PC-3 (cell line): ENCODE measurements around the gene IPP. TPM values are rescaled to one million over a fixed set of nuclear protein-coding genes. Genes with fewer than 3 reads are reported as not detected.

Experiments used
- ATAC-seq: fragments of 200-7000 bp; cut with Tn5 transposase; 2 replicates; pipeline ENCODE4 v1.9.1; 2020; ENCODE audit warnings: mild to moderate bottlenecking, moderate library complexity
- BruUV-seq: library from RNA; stranded (reverse); fragments of 400-500 nt; replicated peaks from 2 replicates; lab custom pipeline; 2021; lab: Mats Ljungman, UMichigan
- CTCF ChIA-PET: fragments of 300-600 bp; sonication (Branson Sonifier 250); formaldehyde crosslinking; loops from one replicate; lab custom pipeline; 2022; ENCODE audit warnings: antibody characterized with exemption; lab: Charles Lee
- POLR2A ChIA-PET: fragments of 300-600 bp; sonication (Branson Sonifier 250); formaldehyde crosslinking; loops from one replicate; lab custom pipeline; 2022; ENCODE audit warnings: antibody characterized with exemption; ENCODE audit not compliant: unreplicated experiment; lab: Charles Lee
- DNase-seq: peaks from one replicate; pipeline ENCODE4 v3.0.0-alpha.2; 2015
- H2AFZ ChIP-seq: fragments of 300-600 bp; sonication (generic); 2 replicates; pipeline ENCODE4 v1.6.0; 2016; ENCODE audit warnings: antibody characterized with exemption, low read length
- H3F3A ChIP-seq: fragments of 300-600 bp; sonication (generic); one replicate; pipeline ENCODE4 v1.6.0; 2017; ENCODE audit warnings: antibody characterized with exemption, low read length, control low read depth, mild to moderate bottlenecking; ENCODE audit not compliant: unreplicated experiment
- H3K27ac ChIP-seq: fragments of 300-600 bp; sonication (generic); 2 replicates; pipeline ENCODE4 v1.5.1; 2016; ENCODE audit warnings: mild to moderate bottlenecking, low read length
- H3K27me3 ChIP-seq: fragments of 300-600 bp; sonication (generic); 2 replicates; pipeline ENCODE4 v1.6.1; 2016; ENCODE audit warnings: low read length, mixed read lengths
- H3K36me3 ChIP-seq: fragments of 300-600 bp; sonication (generic); 2 replicates; pipeline ENCODE4 v1.6.1; 2016; ENCODE audit warnings: low read depth, mixed run types, low read length, mixed read lengths
- H3K4me1 ChIP-seq: fragments of 300-600 bp; sonication (generic); 2 replicates; pipeline ENCODE4 v1.5.1; 2016; ENCODE audit warnings: low read length; ENCODE audit not compliant: insufficient read depth
- H3K4me2 ChIP-seq: fragments of 300-600 bp; sonication (generic); 2 replicates; pipeline ENCODE4 v1.6.0; 2016; ENCODE audit warnings: low read length
- H3K4me3 ChIP-seq: fragments of 300-600 bp; sonication (generic); 2 replicates; pipeline ENCODE4 v1.5.1; 2016; ENCODE audit warnings: mild to moderate bottlenecking, low read length, mixed read lengths
- H3K79me2 ChIP-seq: fragments of 300-600 bp; sonication (generic); 2 replicates; pipeline ENCODE4 v1.6.1; 2017; ENCODE audit warnings: low read length, mixed read lengths
- H3K9ac ChIP-seq: fragments of 300-600 bp; sonication (generic); 2 replicates; pipeline ENCODE4 v1.6.0; 2016; ENCODE audit warnings: mild to moderate bottlenecking, low read length
- H3K9me2 ChIP-seq: fragments of 300-600 bp; sonication (generic); replicated peaks from 2 replicates; pipeline ENCODE4 v1.6.1; 2016; ENCODE audit warnings: mixed run types, low read length, mixed read lengths
- H3K9me3 ChIP-seq: fragments of 300-600 bp; sonication (generic); 2 replicates; pipeline ENCODE4 v1.6.1; 2016; ENCODE audit warnings: low read length, mixed read lengths
- H4K20me1 ChIP-seq: fragments of 300-600 bp; sonication (generic); 2 replicates; pipeline ENCODE4 v1.6.1; 2016; ENCODE audit warnings: low read length, mixed read lengths
- EZH2 ChIP-seq: fragments of 300-600 bp; sonication (generic); IDR thresholded peaks from one replicate; pipeline ENCODE4 v1.6.1; 2017; ENCODE audit warnings: antibody characterized with exemption, mild to moderate bottlenecking, low read length; ENCODE audit not compliant: unreplicated experiment
- EZH2phosphoT487 ChIP-seq: fragments of 300-600 bp; sonication (generic); IDR thresholded peaks from 2 replicates; pipeline ENCODE4 v1.6.1; 2018; ENCODE audit warnings: mild to moderate bottlenecking, antibody characterized with exemption, low read length, borderline replicate concordance
- intact Hi-C: fragments of 100-400 bp; cut with micrococcal nuclease; formaldehyde crosslinking; loops from 2 replicates; pipeline ENCODE4 v1.9.0; 2023
- total RNA-seq: library from RNA; depleted of rRNA; stranded (reverse); fragments of >200 nt; gene quantifications from 2 replicates; pipeline ENCODE4 v1.2.3, GENCODE V29; 2014
- TF ChIP-seq, protein P1 (sequence below): fragments of 300-600 bp; sonication (generic); conservative IDR thresholded peaks from 2 replicates; pipeline ENCODE4 v1.5.1; 2017; ENCODE audit warnings: antibody characterized with exemption, low read depth, mild to moderate bottlenecking, low read length

The IPP gene
- total RNA-seq, 1 experiment from 2014 or later, result 6.6 TPM

DNA sequence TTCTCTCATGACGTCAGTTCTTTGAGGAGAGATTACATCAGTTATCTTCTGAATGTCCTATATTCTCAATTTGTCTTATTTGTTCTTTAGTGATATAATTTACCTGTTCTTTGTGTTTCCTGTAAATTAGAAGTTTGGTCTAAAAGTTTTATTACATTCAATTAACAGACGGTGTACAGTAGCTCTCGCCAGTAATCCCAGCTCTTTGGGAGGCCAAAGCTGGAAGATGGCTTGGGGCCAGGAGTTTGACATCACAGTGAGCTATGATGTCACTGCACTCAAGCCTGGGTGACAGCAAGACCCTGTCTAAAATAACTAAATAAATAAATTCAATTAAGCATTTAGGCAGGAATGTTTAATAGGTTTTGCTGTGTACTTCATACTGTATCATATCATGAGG, 25.3 kb upstream of the IPP start:
- ChIA-PET CTCF (no interaction called here), POLR2A (no interaction called here)
- intact Hi-C loops, result no loop called here
- Histone ChIP-seq H3K79me2 (no peaks in the 10 kb centered on the region), H3K9me2 (no peaks in the 10 kb centered on the region), H2AFZ (no peak overlapping the region), H3K9ac (no peak overlapping the region), H3K4me2 (no peak overlapping the region), H3K36me3 (no peaks in the 10 kb centered on the region), H3K4me1 (no peaks in the 10 kb centered on the region), H3K27ac (no peak overlapping the region), H3K4me3 (no peak overlapping the region), H3K9me3 (no peaks in the 10 kb centered on the region), H3K27me3 (no peaks in the 10 kb centered on the region), H4K20me1 (no peaks in the 10 kb centered on the region), H3F3A (no peaks in the 10 kb centered on the region)
- no peak for ATAC-seq
- no peak for TF ChIP-seq EZH2
- TF ChIP-seq, protein P1, sequence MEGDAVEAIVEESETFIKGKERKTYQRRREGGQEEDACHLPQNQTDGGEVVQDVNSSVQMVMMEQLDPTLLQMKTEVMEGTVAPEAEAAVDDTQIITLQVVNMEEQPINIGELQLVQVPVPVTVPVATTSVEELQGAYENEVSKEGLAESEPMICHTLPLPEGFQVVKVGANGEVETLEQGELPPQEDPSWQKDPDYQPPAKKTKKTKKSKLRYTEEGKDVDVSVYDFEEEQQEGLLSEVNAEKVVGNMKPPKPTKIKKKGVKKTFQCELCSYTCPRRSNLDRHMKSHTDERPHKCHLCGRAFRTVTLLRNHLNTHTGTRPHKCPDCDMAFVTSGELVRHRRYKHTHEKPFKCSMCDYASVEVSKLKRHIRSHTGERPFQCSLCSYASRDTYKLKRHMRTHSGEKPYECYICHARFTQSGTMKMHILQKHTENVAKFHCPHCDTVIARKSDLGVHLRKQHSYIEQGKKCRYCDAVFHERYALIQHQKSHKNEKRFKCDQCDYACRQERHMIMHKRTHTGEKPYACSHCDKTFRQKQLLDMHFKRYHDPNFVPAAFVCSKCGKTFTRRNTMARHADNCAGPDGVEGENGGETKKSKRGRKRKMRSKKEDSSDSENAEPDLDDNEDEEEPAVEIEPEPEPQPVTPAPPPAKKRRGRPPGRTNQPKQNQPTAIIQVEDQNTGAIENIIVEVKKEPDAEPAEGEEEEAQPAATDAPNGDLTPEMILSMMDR, result no peak
- no peak for TF ChIP-seq EZH2phosphoT487
- BruUV-seq, result no TSS peak
- no peak for DNase-seq

DNA sequence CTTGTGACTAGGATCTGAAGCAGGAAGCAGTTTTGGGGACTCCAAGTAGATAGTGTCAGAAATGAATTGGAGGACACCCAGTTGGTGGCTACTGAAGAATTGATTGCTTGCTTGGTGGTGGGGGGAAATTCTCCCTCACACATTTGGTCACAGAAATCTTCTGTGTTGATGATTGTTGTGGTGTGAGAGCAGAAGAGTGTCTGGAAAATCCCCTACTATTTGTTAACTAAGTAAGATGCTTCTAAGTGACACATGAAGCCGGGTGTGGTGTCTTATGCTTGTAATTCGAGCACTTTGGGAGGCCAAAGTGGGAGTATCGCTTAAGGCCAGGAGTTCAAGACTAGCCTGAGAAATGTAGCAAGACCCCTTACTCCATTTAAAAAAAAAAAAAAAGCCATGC, 22.5 kb upstream of the IPP start:
- POLR2A ChIA-PET, result no interaction called here
- no peak overlapping the region for H3K9ac ChIP-seq

More for the DNA sequence above, 22.5 kb upstream of the IPP start:
- Histone ChIP-seq H3K4me1 (no peaks in the 10 kb centered on the region), H3K9me2 (no peaks in the 10 kb centered on the region), H4K20me1 (no peaks in the 10 kb centered on the region), H3K4me2 (no peak overlapping the region), H3K27ac (no peak overlapping the region), H3K79me2 (no peaks in the 10 kb centered on the region), H3K9me3 (no peaks in the 10 kb centered on the region), H3K4me3 (no peak overlapping the region), H3K27me3 (no peaks in the 10 kb centered on the region), H3F3A (no peaks in the 10 kb centered on the region), H3K36me3 (no peaks in the 10 kb centered on the region), H2AFZ (no peak overlapping the region)
- DNase-seq (no peak), ATAC-seq (no peak)
- no TSS peak for BruUV-seq
- no peak for TF ChIP-seq EZH2phosphoT487
- TF ChIP-seq, protein P1, result no peak
- no peak for TF ChIP-seq EZH2
- intact Hi-C loops, result no loop called here
- CTCF ChIA-PET, result no interaction called here
